GM08714 (cell line): ENCODE results near the gene DHRSX.
"Not testable (repeated sequence)": the region's sequence is repeated elsewhere in the genome, so short reads cannot be mapped to it uniquely, and the experiment has no call there.

Experiments used
- H3K4me3 ChIP-seq: fragments of 200-500 bp; sonication (Bioruptor generic); 2 replicates; pipeline ENCODE4 v1.5.1; 2014; ENCODE audit warnings: mild to moderate bottlenecking, low read length, inconsistent platforms
- ZNF274 ChIP-seq: IDR thresholded peaks from 2 replicates; pipeline ENCODE4 v1.6.1; 2012; ENCODE audit warnings: mild to moderate bottlenecking, low read depth, low read length

The DHRSX gene

GRCh38 chrX:2351999-2352995 is 148.5 kb downstream of the DHRSX start:
- TF ChIP-seq ZNF274: no peak
- H3K4me3 ChIP-seq: no peak overlapping the region

- H3K4me3 ChIP-seq: no peak overlapping the region
- no peak for TF ChIP-seq ZNF274
These were observed 149.5 kb downstream of the DHRSX start for GRCh38 chrX:2351321-2351720.

DNA sequence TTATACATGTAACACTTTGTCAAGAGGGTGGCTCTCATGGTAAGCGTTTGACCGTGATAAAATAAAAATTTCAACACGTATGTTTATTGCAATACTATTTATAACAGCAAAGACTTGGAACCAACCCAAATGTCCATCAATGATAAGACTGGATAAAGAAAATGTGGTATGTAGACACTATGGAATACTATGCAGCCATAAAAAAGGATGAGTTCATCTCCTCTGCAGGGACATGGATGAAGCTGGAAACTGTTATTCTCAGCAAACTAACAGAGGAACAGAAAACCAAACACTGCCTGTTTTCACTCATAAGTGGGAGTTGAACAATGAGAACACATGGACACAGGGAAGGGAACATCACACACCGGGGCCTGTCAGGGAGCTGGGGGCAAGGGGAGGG is 150.1 kb downstream of the DHRSX start:
- not testable (repeated sequence) for H3K4me3 ChIP-seq

GRCh38 chrX:2350036-2350435 is 150.7 kb downstream of the DHRSX start:
- not testable (repeated sequence) for H3K4me3 ChIP-seq

DNA sequence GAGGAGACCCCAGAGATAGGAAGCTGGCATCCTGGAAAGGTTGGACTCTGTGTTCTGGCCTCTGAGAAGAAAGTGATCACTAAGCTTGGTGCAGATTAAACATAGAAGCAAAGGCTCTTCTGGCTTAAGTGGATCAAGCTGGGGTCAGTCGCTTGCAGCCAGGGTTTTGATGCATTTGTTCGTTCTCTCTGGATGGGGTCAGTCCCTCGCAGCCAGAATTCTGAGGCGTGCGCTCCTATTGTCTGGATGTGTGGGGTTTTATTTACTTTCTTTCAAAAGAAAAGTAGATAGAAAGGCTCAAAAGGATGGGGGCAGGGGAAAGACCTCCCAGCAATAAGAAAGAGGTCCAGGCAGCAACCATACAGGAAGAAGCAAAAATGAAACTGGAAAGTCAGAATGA is 152.6 kb downstream of the DHRSX start:
- TF ChIP-seq ZNF274: no peak
- no peak overlapping the region for H3K4me3 ChIP-seq

- no peak overlapping the region for H3K4me3 ChIP-seq
- no peak for TF ChIP-seq ZNF274
These were observed 154.6 kb downstream of the DHRSX start for GRCh38 chrX:2346158-2346557.

GRCh38 chrX:2345562-2345961 is 155.2 kb downstream of the DHRSX start:
- no peak overlapping the region for H3K4me3 ChIP-seq
- no peak for TF ChIP-seq ZNF274

DNA sequence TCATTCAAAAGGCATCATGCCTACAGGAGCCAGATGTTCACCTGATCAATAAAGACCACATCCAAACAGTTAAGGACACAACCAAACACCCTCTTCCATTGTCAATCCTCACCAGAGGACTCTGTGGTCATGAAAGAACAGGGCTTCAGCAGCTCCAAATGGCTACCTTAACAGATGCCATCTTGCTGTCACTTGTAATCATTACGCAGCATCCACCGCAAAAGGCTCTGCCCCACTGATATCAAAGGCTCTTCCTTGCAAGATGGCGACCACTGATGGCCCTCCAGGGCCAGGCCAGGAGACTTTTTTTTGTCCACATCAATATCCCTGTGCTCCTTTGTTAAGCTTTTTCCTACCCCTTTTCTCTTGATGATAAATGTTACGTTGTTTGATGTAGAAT is 157.4 kb downstream of the DHRSX start:
- no peak for TF ChIP-seq ZNF274
- no peak overlapping the region for H3K4me3 ChIP-seq

GRCh38 chrX:2342874-2343273 is 157.9 kb downstream of the DHRSX start:
- H3K4me3 ChIP-seq: no peak overlapping the region
- TF ChIP-seq ZNF274: no peak

- H3K4me3 ChIP-seq: no peak overlapping the region
- TF ChIP-seq ZNF274: no peak
These were observed 158.5 kb downstream of the DHRSX start for GRCh38 chrX:2342281-2342688.

DNA sequence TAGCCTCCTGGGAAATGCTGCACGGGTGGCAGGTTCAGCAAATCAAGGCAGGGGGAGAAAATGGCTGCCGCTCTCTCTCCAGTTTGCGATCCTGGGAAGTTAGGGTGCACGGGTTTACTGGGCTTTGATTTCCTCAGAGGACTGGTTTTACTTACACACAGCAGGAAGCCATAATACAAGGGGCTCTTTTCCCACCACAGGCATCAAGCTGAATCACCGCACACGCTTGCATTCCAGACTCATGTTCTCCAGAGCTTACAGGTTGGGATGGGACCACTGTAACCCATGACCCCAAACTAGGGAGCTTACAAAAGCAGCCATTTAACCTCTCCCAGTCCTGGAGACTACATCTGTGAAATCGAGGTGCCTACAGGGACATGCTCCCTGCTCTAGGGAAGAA is 159.8 kb downstream of the DHRSX start:
- no peak for TF ChIP-seq ZNF274
- no peak overlapping the region for H3K4me3 ChIP-seq

DNA sequence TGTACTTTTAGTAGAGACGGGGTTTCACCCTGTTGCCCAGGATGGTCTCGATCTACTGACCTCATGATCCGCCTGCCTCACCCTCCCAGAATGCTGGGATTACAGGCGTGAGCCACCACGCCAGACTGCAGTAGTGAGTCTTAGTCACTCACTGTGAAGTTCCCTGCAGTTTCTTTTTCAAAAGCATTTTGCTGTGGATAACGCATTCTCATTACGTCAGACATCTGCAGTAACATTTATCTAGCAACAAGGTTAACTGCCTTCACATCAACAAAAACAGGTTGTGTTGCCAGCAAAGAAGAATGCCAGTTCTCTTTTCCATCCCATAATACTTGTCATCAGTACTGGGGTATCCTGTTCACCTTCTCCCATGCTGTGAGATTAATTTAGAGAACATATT is 164.6 kb downstream of the DHRSX start:
- no peak overlapping the region for H3K4me3 ChIP-seq
- no peak for TF ChIP-seq ZNF274

- H3K4me3 ChIP-seq: no peak overlapping the region
- no peak for TF ChIP-seq ZNF274
These were observed 166.5 kb downstream of the DHRSX start for GRCh38 chrX:2334237-2334636.

GRCh38 chrX:2332252-2332651 is 168.5 kb downstream of the DHRSX start:
- H3K4me3 ChIP-seq: no peak overlapping the region
- no peak for TF ChIP-seq ZNF274

GRCh38 chrX:2330910-2331309 is 169.9 kb downstream of the DHRSX start:
- H3K4me3 ChIP-seq: no peak overlapping the region
- TF ChIP-seq ZNF274: no peak

DNA sequence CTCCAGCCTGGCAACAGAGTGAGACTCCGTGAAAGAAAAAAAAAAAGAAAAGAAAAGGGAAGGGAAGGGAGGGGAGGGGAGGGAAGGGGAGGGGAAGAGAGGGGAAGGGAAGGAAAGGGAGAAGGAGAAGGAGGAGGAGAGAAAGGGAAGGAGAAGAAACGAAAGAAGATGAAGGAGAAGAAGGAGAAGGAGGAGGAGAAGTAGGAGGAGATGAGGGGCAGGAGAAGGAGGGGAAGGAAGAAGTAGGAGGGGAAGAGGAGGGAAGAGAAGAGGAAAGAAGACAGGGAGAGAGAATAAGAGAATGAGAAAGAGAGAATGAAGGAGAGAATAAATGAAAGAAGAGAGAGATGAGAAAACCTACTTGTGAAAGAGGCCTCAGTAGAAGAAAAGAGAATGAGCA is 170.3 kb downstream of the DHRSX start:
- TF ChIP-seq ZNF274: no peak
- H3K4me3 ChIP-seq: no peak overlapping the region
